Measurements from ENCODE around the gene CFAP68. TPM values are rescaled to one million over a fixed set of nuclear protein-coding genes. Genes with fewer than 3 reads are reported as not detected.
"Not testable (repeated sequence)": the region's sequence is repeated elsewhere in the genome, so short reads cannot be mapped to it uniquely, and the experiment has no call there.

The CFAP68 gene
- total and polyA plus RNA-seq, 9 of the 15 experiments (the other 6 are each of a cell fraction or from before 2014, with no cell fraction given) = 22.8 to 72.3 (median 52.5) TPM

GRCh38 chr11:111932611-111932950 lies 53.2 kb downstream of the CFAP68 start (continued):
- TF ChIP-seq MGA (IDR thresholded peaks at IDR 0.05) = no peak
- no peak for TF ChIP-seq MEF2A (IDR thresholded peaks at IDR 0.05; ENCODE audit: control insufficient read depth, low read depth, low read length)
- no peak for TF ChIP-seq CLOCK (CRISPR knock-in tag; IDR thresholded peaks at IDR 0.05; ENCODE audit: borderline replicate concordance)
- no peak for TF ChIP-seq ZNF778 (CRISPR knock-in tag; IDR thresholded peaks at IDR 0.05)

GRCh38 chr11:111933176-111933575 lies 53.8 kb downstream of the CFAP68 start:
- H4K20me1 ChIP-seq (replicated peaks; ENCODE audit: control insufficient read depth, insufficient read depth, low read length); H3K27me3 ChIP-seq (ENCODE audit: control insufficient read depth in 2 of 2, insufficient read depth in 2 of 2, low read length in 2 of 2); DNase-seq (ENCODE audit: extremely low read depth in 1 of 4, low spot score in 3 of 4); BruUV-seq (replicated peaks); H3K36me3 ChIP-seq (ENCODE audit: control insufficient read depth, insufficient read depth, low read length); H3K4me3 ChIP-seq; FAIRE-seq; H3K4me2 ChIP-seq (ENCODE audit: insufficient read depth, low read length); ATAC-seq; CTCF ChIA-PET (ENCODE audit: low intra/inter-chr PET ratio); H3K27ac ChIP-seq (ENCODE audit: extremely low read depth, low read depth, low read length); in situ Hi-C loops (cut with MboI); H3K9me1 ChIP-seq (ENCODE audit: control insufficient read depth, insufficient read depth, low read length); H2AFZ ChIP-seq (ENCODE audit: low read depth, low read length); H3K9me3 ChIP-seq (replicated peaks; ENCODE audit: control insufficient read depth, insufficient read depth, low read depth, low read length); H3K79me2 ChIP-seq (ENCODE audit: control insufficient read depth, insufficient read depth, low read length): not testable (repeated sequence)
- WGBS (ENCODE audit: insufficient coverage, low coverage, missing lambda C conversion rate) = 81% methylated on average over 13 of the region's 14 CpGs
- Histone ChIP-seq H3K9ac (ENCODE audit: insufficient read depth in 1 of 2, low read depth in 2 of 2, low read length in 2 of 2) (0 out of 4 replicates have a peak overlapping the region, but pooled peaks of 1 of the 2 experiments have one; percentile 28), H3K4me1 (replicated peaks in 1 of 2; ENCODE audit: control insufficient read depth in 2 of 2, insufficient read depth in 2 of 2, low read length in 2 of 2) (peaks cover 17 to 23% of the 10 kb centered on the region in 2 experiments)
- intact Hi-C loops (cut with micrococcal nuclease) = loop anchor here (5.0 kb wide), 1 partner anchor 154 kb away; the partner anchor contains the start of genes SDHD and TIMM8B
- POLR2A ChIA-PET = interaction anchor here (0.7 kb wide), 1 partner anchor 22 kb away, joined by 3 read pairs; no protein-coding TSS in a partner anchor
